K562 (cell line): ENCODE measurements around the gene DHRS3. TPM values are rescaled to one million over a fixed set of nuclear protein-coding genes. Genes with fewer than 3 reads are reported as not detected.

Experiments used
- ATF7 ChIP-seq: fragments of 450-650 bp; IDR thresholded peaks from 2 replicates; pipeline ENCODE4 v1.7.1; 2014; ENCODE audit warnings: mild to moderate bottlenecking, moderate library complexity
- BRD4 ChIP-seq: fragments of 200-600 bp; sonication (generic); IDR thresholded peaks from 2 replicates; pipeline ENCODE4 v1.6.1; 2017; ENCODE audit warnings: inconsistent platforms
- CBFA2T2 ChIP-seq: fragments of 450-650 bp; conservative IDR thresholded peaks from 2 replicates; pipeline ENCODE4 v1.6.1; 2017; ENCODE audit warnings: mild to moderate bottlenecking
- E2F6 ChIP-seq, 2 experiments: IDR thresholded peaks; 2 replicates each; pipeline ENCODE4 v1.6.1; 2011; ENCODE audit warnings: borderline replicate concordance in 1 of 2, control low read depth in 1 of 2, low read depth in 1 of 2, low read length in 1 of 2, mild to moderate bottlenecking in 1 of 2, mixed read lengths in 1 of 2, moderate library complexity in 1 of 2; ENCODE audit not compliant: insufficient read depth in 1 of 2, insufficient read length in 1 of 2, poor library complexity in 1 of 2, severe bottlenecking in 1 of 2; ENCODE audit errors: extremely low read depth in 1 of 2
- ETS1 ChIP-seq: conservative IDR thresholded peaks from 2 replicates; pipeline ENCODE4 v1.6.1; 2011; ENCODE audit warnings: low read depth, mild to moderate bottlenecking, low read length; ENCODE audit not compliant: control insufficient read depth
- KLF6 ChIP-seq: fragments of 250-450 bp; sonication (Bioruptor Pico); IDR thresholded peaks from 2 replicates; pipeline ENCODE4 v1.4.0; 2020; ENCODE audit warnings: mild to moderate bottlenecking, moderate library complexity, borderline replicate concordance
- PBX2 ChIP-seq, 2 experiments: IDR thresholded peaks in 1 of 2; conservative IDR thresholded peaks in 1 of 2; 2 replicates each; pipeline ENCODE4 v1.6.1; 2016; ENCODE audit warnings: low read depth in 2 of 2, mild to moderate bottlenecking in 1 of 2, missing compliant biosample characterization in 1 of 2, missing genetic modification characterization in 1 of 2, moderate library complexity in 1 of 2
- POLR2AphosphoS5 ChIP-seq: IDR thresholded peaks from 2 replicates; pipeline ENCODE4 v1.6.1; 2011; ENCODE audit warnings: mild to moderate bottlenecking, low read depth, low read length, moderate library complexity; ENCODE audit not compliant: control insufficient read depth, insufficient read depth
- PTTG1 ChIP-seq: fragments of 450-650 bp; IDR thresholded peaks from 2 replicates; pipeline ENCODE4 v1.6.1; 2016; ENCODE audit warnings: low read depth, mild to moderate bottlenecking, missing genetic modification characterization, missing compliant biosample characterization
- RBM15 ChIP-seq: fragments of 200-400 bp; formaldehyde crosslinking; IDR thresholded peaks from 2 replicates; pipeline ENCODE4 v1.6.1; 2018; ENCODE audit warnings: mild to moderate bottlenecking, low read length, moderate library complexity; ENCODE audit not compliant: insufficient read depth
- RNF219 ChIP-seq: fragments of 250-450 bp; sonication (Bioruptor Pico); IDR thresholded peaks from 2 replicates; pipeline ENCODE4 v1.5.0; 2022; ENCODE audit warnings: mild to moderate bottlenecking
- TRIM25 ChIP-seq: fragments of 450-650 bp; IDR thresholded peaks from 2 replicates; pipeline ENCODE4 v1.7.0; 2016; ENCODE audit warnings: borderline replicate concordance
- ZC3H8 ChIP-seq: fragments of 450-650 bp; IDR thresholded peaks from 2 replicates; pipeline ENCODE4 v1.6.1; 2017
- ZNF280B ChIP-seq: fragments of 250-450 bp; sonication (Bioruptor Pico); IDR thresholded peaks from 2 replicates; pipeline ENCODE4 v1.5.1; 2021; ENCODE audit warnings: mild to moderate bottlenecking
- ZNF668 ChIP-seq: fragments of 250-450 bp; sonication (Bioruptor Pico); IDR thresholded peaks from 2 replicates; pipeline ENCODE4 v1.8.0; 2022; ENCODE audit warnings: mild to moderate bottlenecking, inconsistent platforms
- polyA plus RNA-seq, 8 experiments: library from polyadenylated mRNA; depleted of rRNA in 4 of 8; stranded (reverse) in 5 of 8; unstranded in 3 of 8; fragments of >200 nt; fragmentation: Nextera tagmentation in 2 of 8; fragmentation: Illumina TruSeq in 1 of 8; extraction: Ambion mirVana in 2 of 8; extraction: Trizol in 1 of 8; gene quantifications; 2 replicates each; pipeline versions ENCODE4 v1.2.1 to v1.2.3, GENCODE V29; 2011 to 2014; ENCODE audit warnings: inconsistent platforms in 1 of 8, missing spikeins in 1 of 8
- total RNA-seq, 7 experiments: library from RNA; depleted of rRNA in 6 of 7; stranded (reverse); fragments of >200 nt in 6 of 7; fragmentation: Illumina TruSeq in 2 of 7; extraction: Trizol in 2 of 7; gene quantifications; 2 replicates each; pipeline versions ENCODE4 v1.2.1 to v1.2.3, GENCODE V29; 2011 to 2021; ENCODE audit warnings: low replicate concordance in 1 of 7

Gene DHRS3
- total and polyA plus RNA-seq, 9 of the 15 experiments (the other 6 are each of a cell fraction or from before 2014, with no cell fraction given) = 21.0 to 116 (median 58.7) TPM

GRCh38 chr1:12529640-12530174 is 88.3 kb downstream of the DHRS3 start (continued):
- TF ChIP-seq POLR2AphosphoS5 (no peak), ZNF668 (CRISPR knock-in tag) (0 out of 2 replicates have a peak, but pooled peaks have one; percentile 4), RBM15 (no peak), ETS1 (no peak), BRD4 (peak; percentile 3; the same call in 1 of the 2 replicates), E2F6 (IDR thresholded peaks at IDR 0.05; ENCODE audit: borderline replicate concordance in 1 of 2, extremely low read depth in 1 of 2, insufficient read depth in 1 of 2, insufficient read length in 1 of 2, low read depth in 1 of 2, low read length in 1 of 2, poor library complexity in 1 of 2, severe bottlenecking in 1 of 2) (no peak), KLF6 (CRISPR knock-in tag) (no peak), ATF7 (peak; percentile 6; the same call in 1 of the 2 replicates), ZC3H8 (no peak), PTTG1 (tag) (0 out of 2 replicates have a peak, but pooled peaks have one; percentile 12), TRIM25 (no peak), RNF219 (CRISPR knock-in tag) (no peak), ZNF280B (CRISPR knock-in tag) (no peak), PBX2 (CRISPR knock-in tag; IDR thresholded peaks at IDR 0.05; ENCODE audit: low read depth) (no peak), PBX2 (tag; conservative IDR thresholded peaks at IDR 0.05; ENCODE audit: low read depth) (no peak), CBFA2T2 (no peak)
